Thoracic aorta (tissue), 2 donors: Measurements from ENCODE around the gene MICU1. TPM values are rescaled to one million over a fixed set of nuclear protein-coding genes. Genes with fewer than 3 reads are reported as not detected.

Source experiments
- ATAC-seq: fragments of 150-250 bp; one replicate; pipeline ENCODE4 v1.8.0; 2017; ENCODE audit warnings: low read depth; ENCODE audit not compliant: insufficient number of reproducible peaks, low FRiP score
- DNase-seq: peaks from one replicate; pipeline ENCODE4 v3.0.0-alpha.2; 2020; ENCODE audit warnings: low spot score
- H3K27ac ChIP-seq, 2 donors: fragments of 200-600 bp; sonication (generic); 1 replicate in 1 of 2; 2 replicates in 1 of 2; pipeline ENCODE4 v1.5.1; 2016; ENCODE audit warnings: mild to moderate bottlenecking in 2 of 2, moderate library complexity in 2 of 2
- H3K27me3 ChIP-seq: fragments of 200-600 bp; sonication (generic); replicated peaks from 2 replicates; pipeline ENCODE4 v1.6.0; 2016; ENCODE audit warnings: mild to moderate bottlenecking; ENCODE audit not compliant: insufficient read depth
- H3K36me3 ChIP-seq: fragments of 200-600 bp; sonication (generic); one replicate; pipeline ENCODE4 v1.5.1; 2016
- H3K4me1 ChIP-seq, 2 donors: fragments of 200-600 bp; sonication (generic); 1 replicate in 1 of 2; 2 replicates in 1 of 2; pipeline versions ENCODE4 v1.5.1 to v1.6.0; 2016; ENCODE audit warnings: low read depth in 2 of 2, mild to moderate bottlenecking in 1 of 2; ENCODE audit not compliant: control insufficient read depth in 1 of 2
- H3K4me3 ChIP-seq: fragments of 200-600 bp; sonication (generic); 2 replicates; pipeline ENCODE4 v1.5.1; 2016; ENCODE audit warnings: mild to moderate bottlenecking
- H3K9me3 ChIP-seq: fragments of 200-600 bp; sonication (generic); 2 replicates; pipeline ENCODE4 v1.5.1; 2016
- CTCF ChIP-seq: fragments of 200-600 bp; sonication (generic); IDR thresholded peaks from one replicate; pipeline ENCODE4 v1.5.1; 2019; ENCODE audit warnings: antibody characterized with exemption
- total RNA-seq, 2 donors: library from RNA; depleted of rRNA; stranded (reverse); fragments of >200 nt; gene quantifications; one replicate each; pipeline versions ENCODE4 v1.1.0 to v1.2.3, GENCODE V29; 2016

The MICU1 gene
- total RNA-seq, 2 donors from 2014 or later = 37.4 to 63.5 TPM

GRCh38 chr10:72598769-72599701 is 26.8 kb downstream of the MICU1 start:
- TF ChIP-seq CTCF = no peak
- H3K36me3 ChIP-seq = no peaks in the 10 kb centered on the region
- H3K9me3 ChIP-seq = no peaks in the 10 kb centered on the region
- DNase-seq = no peak
- no peak overlapping the region for H3K27ac ChIP-seq
- no peak for ATAC-seq
- H3K27me3 ChIP-seq = no peaks in the 10 kb centered on the region
- no peak overlapping the region for H3K4me3 ChIP-seq
- no peaks in the 10 kb centered on the region for H3K4me1 ChIP-seq

DNA sequence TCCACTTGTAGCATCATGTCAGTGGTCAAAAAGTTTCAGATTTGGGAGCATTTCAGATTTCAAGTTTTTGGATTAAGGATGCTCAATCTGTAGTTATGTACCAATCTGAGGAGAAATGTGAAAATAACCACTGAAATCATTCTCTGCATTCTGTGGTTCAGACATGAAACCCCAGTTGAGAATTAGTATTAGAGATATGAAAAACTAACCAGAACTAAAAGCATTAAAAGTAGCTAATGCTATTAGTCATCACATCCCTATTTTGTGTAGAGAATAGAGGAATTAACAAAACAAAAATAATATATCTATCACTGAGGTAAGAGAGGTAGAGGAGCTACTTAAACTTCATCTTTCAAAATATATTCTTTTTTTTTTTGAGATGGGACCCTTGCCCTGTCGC is 28.0 kb downstream of the MICU1 start:
- no peak for TF ChIP-seq CTCF
- no peak overlapping the region for H3K4me3 ChIP-seq
- no peak for ATAC-seq
- H3K4me1 ChIP-seq = no peaks in the 10 kb centered on the region
- H3K27me3 ChIP-seq = no peaks in the 10 kb centered on the region
- no peak for DNase-seq
- H3K9me3 ChIP-seq = no peaks in the 10 kb centered on the region
- no peak overlapping the region for H3K27ac ChIP-seq
- H3K36me3 ChIP-seq = no peaks in the 10 kb centered on the region

- H3K27me3 ChIP-seq = no peaks in the 10 kb centered on the region
- no peaks in the 10 kb centered on the region for H3K36me3 ChIP-seq
- ATAC-seq = no peak
- DNase-seq = no peak
- H3K9me3 ChIP-seq = no peaks in the 10 kb centered on the region
- H3K27ac ChIP-seq = no peak overlapping the region
- H3K4me3 ChIP-seq = no peak overlapping the region
- no peaks in the 10 kb centered on the region for H3K4me1 ChIP-seq
- no peak for TF ChIP-seq CTCF
Measured at GRCh38 chr10:72595436-72595835, 30.4 kb downstream of the MICU1 start.

GRCh38 chr10:72593963-72594362 is 31.9 kb downstream of the MICU1 start:
- no peak for ATAC-seq
- Histone ChIP-seq H3K36me3 (no peaks in the 10 kb centered on the region), H3K27ac (no peak overlapping the region), H3K9me3 (no peaks in the 10 kb centered on the region), H3K4me3 (no peak overlapping the region), H3K27me3 (no peaks in the 10 kb centered on the region), H3K4me1 (no peaks in the 10 kb centered on the region)
- no peak for TF ChIP-seq CTCF
- no peak for DNase-seq

DNA sequence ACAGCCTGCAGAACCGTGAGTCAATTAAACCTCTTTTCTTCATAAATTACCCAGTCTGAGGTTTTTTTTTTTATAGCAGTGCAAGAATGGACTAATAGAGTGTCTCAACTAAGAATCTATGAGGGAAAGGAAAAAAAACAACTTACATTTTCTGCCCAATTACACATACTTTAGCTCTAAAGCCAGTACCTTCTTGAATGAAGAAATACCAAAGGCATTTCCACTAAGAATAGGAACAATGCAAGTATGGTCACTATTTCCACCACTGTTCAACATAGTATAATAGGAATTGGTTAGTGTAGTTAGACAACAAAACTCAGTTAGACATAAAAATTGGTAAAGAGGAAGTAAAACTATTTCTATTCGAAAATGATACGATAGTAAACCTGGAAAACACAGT is 37.6 kb downstream of the MICU1 start:
- Histone ChIP-seq H3K9me3 (no peaks in the 10 kb centered on the region), H3K36me3 (no peaks in the 10 kb centered on the region), H3K27ac (no peak overlapping the region), H3K4me3 (no peak overlapping the region), H3K27me3 (no peaks in the 10 kb centered on the region), H3K4me1 (no peaks in the 10 kb centered on the region)
- no peak for ATAC-seq
- TF ChIP-seq CTCF = no peak
- no peak for DNase-seq
